CD4-positive, alpha-beta T cell treated with Interleukin-6 for 4 hours (primary cell): ENCODE data around the gene BID.
A peak's percentile ranks its signal among the peaks of the same experiment; 100 is the strongest.

Experiments
- DNase-seq: peaks from one replicate; pipeline ENCODE4 v3.0.0-alpha.2; 2020; ENCODE audit warnings: mixed read lengths

The BID gene

GRCh38 chr22:17802822-17803221, 28.6 kb upstream of the BID start:
- no peak for DNase-seq

- no peak for DNase-seq
Observed at GRCh38 chr22:17802411-17802810, 28.1 kb upstream of the BID start.

DNA sequence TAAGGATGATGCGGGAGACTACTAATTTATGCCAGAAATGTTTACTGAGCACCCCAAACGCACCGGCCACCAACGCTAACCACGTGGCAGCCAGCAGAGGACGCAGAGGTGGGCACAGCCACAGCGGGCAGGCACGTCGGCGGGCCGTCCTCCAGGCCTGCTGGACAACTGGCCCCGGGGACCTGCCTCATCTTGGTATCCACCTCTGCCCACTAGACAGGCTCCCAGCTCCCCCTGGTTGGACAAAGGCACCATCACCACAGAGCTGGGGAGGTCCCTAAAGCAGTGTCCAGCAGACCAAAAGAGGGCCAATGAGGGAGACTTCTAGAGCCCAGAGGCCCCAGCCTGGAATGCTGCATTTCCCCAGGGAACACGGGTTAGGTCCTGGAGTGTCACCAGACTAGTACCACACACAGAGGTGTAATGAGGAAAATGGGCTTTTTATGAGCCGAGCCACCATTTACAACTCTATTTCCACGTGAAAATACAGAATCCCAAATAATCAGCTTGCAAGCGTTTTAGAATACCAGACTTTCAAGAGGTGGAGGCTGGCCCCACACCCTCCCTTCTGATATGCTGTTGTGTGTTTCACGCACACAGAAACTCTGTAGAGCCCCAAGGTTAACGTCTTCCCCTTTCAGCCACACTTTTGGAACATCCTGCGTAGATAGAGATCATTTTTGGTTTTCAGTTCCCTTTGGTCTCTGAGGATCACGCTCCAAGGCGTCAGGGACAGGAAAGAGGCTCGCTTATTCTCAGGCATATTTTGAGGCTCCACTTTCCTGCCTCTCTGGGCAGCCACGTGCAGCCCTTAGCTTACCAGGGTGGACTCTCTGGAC, 23.7 kb upstream of the BID start:
- no peak for DNase-seq

- no peak for DNase-seq
Observed at GRCh38 chr22:17796695-17797094, 22.4 kb upstream of the BID start.

DNA sequence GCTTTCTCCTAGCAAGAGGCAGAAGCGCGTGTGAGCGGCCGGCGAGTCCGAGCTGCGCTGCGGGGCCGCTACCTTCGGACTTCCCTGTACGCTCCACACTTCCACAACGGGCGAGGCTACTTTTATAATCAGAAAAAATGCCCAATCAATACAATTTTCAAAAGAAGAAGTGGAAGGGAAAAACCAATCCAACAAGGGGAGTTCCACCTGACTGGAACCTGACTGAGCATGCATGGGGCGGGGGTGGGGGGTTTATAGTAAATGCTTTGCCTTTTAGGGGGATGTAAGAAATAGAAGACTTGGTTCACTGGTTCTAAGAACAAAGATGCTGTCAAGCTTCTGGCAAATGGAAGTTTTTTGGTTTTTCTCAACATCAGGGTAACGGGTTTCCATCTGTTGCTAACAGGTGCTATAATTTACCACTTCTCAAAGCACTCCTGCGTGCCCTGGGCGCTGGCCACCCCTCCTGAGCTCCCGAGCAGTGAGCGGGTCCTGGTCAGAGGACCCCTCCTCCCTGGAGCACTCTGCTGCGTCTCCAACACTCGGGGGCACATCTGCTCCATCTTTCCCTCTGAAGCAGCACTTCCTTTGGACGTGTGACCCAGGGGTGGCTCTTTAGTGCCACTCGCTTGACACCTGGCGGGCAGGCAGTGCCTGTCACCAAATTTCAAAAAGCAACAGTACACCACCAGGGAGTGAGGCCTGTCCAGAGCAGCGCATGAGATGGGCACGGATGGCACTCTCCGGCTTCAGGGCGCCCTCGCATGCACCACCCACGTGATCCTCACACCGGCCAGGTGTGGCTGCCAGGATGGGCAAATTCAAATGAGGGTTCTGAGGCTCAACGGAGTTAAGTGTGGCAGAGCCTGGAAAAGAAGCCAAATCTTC, 21.6 kb upstream of the BID start:
- DNase-seq, result no peak

DNA sequence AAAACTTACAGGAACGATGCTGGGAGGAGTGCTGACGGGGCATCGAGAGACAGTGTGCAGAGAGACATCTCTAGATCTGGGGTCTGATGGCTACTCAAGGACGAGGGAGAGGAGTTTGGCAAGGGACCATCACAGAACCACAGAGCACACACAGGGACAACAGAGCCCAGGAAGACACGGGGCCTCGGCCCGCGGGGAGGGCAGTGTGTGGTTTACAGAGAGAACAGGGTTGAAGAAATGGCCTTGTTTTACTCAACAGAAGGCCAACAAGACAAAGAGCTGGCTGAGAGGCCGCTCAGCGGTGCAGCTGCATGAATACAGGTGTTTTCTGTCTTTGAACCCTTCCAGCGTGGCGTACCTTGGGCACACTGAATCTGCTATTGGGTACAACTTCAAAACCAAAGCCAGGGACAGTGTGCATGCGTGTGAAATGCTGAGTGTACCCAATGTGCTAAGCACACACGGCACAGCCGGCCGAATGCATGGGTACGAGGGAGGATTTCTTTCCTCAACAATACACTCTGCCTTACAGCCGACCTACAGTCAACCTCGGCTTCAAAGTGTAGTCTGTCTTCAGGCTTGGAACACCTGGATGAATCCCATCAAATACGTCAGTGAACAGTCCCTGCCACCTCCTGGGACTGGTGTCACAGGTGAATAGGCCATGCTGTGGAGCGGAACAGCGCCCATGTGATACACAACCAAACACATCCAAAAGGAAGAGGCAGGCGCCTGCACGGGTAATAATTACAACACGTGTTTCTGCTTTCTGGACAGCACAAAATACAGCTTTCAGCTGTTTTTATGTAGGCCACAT, 20.7 kb upstream of the BID start:
- DNase-seq, result no peak

GRCh38 chr22:17792854-17793434, 18.7 kb upstream of the BID start:
- no peak for DNase-seq

- no peak for DNase-seq
Observed at GRCh38 chr22:17792299-17792698, 18.0 kb upstream of the BID start.

GRCh38 chr22:17791196-17791595, 16.9 kb upstream of the BID start:
- DNase-seq, result no peak

GRCh38 chr22:17789379-17790200, 15.3 kb upstream of the BID start:
- no peak for DNase-seq

- DNase-seq, result no peak
Observed at GRCh38 chr22:17788528-17789378, 14.5 kb upstream of the BID start.

- no peak for DNase-seq
Observed at GRCh38 chr22:17787716-17788330, 13.6 kb upstream of the BID start.

DNA sequence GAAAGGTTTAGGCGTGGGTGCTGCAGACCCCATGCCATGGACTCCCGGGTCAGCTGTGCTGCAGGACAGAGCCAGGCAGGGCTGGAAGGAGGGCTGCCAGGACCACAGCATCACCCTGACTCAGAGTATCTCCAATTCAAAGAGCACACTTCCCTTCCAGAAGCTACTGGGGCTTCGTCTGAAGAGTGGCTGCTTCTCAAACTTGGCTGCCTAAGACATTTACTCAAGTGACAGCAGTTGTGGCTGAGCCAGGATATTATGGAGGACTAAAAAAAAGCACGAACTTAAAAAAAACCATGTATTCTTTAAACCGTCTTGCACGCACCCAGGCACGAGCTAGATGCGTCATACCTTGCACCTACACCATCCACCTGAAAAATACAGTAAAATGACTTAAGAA, 13.0 kb upstream of the BID start:
- DNase-seq, result no peak

DNA sequence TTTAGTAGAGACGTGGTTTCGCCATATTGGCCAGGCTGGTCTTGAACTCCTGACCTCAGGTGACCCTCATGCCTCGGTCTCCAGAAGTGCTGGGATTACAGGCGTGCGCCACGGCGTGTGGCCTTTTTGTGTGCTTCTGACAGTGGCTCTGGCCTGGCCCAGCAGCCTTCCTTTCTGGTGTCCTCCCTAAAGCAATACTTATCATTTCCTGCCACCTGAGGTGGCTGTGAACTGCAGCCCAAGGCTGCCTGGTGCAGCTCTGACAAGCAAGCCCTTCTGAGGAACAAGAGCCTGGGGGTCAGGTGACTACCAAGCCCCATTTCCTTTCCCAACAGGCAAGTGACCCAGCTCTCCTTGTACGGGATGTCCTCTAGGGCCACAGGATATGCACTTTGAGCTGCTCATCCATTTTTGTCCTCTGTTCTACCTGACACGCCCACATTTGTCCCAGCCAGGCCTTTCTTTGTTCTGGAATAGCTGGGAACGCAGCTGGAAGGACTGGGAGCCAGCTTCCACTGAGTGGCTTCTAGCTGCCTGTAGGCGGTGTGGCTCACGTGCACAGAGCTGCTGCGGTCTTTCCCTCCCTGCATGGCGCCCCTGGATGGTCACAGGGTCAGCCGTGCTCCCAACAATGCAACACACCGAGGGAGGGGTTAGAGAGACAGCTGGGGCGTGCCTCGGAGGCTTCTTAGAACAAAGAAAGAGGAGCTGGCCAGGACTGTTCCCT, 12.3 kb upstream of the BID start:
- no peak for DNase-seq

- DNase-seq, result peak; percentile 84
Observed at GRCh38 chr22:17785185-17786184, 11.2 kb upstream of the BID start.

- DNase-seq, result no peak
Observed at GRCh38 chr22:17784776-17785175, 10.5 kb upstream of the BID start.

DNA sequence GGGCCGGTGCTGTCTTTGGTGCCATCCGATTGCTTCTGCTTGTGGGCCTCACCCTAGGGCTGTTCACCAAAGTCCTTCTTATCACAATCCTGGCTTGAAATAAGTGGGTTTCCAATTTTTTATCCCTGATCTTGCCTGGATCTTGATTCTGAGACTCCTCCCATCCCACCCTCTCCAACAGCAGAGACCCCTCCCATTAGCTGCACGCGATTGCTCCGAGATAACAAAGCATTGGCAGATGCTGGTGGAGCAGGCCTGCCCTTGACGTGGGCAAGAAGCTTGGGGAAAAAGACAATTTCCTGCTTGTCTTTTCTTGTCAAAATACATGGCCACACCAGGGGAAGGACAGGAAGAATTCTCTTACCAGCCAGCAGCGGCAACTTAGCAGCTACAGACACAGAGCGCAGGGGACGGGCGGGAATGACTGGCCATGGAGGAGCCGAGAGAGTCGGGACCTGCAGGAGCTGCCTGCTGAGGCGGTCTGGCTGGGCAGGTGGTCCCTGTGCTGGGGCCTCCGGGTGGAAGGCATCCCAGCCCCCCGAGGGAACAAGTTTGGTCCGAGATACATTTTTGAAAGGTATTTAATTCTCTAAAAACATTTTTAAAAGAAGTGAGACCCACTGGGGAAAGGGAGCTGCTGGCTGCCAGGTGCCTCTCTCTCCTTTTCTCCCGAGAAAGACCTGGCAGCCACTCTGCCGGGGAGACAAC, 9.7 kb upstream of the BID start:
- no peak for DNase-seq

- no peak for DNase-seq
Observed at GRCh38 chr22:17783312-17783711, 9.0 kb upstream of the BID start.
